Measurements from ENCODE around the gene ACOX2. TPM values are rescaled to one million over a fixed set of nuclear protein-coding genes. Genes with fewer than 3 reads are reported as not detected.

Gene ACOX2
- 22.2 TPM for polyA plus RNA-seq (ENCODE audit: insufficient read length)

GRCh38 chr3:58536501-58537411 lies at the start of gene ACOX2:
ACOX2 (minus strand) TSS chr3:58537190; CDS start chr3:58535106, 2,084 bp downstream.
- peak; percentile 87 for DNase-seq (ENCODE audit: low read depth)

GRCh38 chr3:58585994-58586393 lies 49.0 kb upstream of the ACOX2 start:
- DNase-seq (ENCODE audit: low read depth) = no peak

GRCh38 chr3:58585005-58585786 lies 48.2 kb upstream of the ACOX2 start:
- DNase-seq (ENCODE audit: low read depth) = no peak

- DNase-seq (ENCODE audit: low read depth) = no peak
Observed at GRCh38 chr3:58584690-58585004, 47.7 kb upstream of the ACOX2 start.

GRCh38 chr3:58581328-58582091 lies 44.5 kb upstream of the ACOX2 start:
- no peak for DNase-seq (ENCODE audit: low read depth)

GRCh38 chr3:58580826-58581327 lies 43.9 kb upstream of the ACOX2 start:
- no peak for DNase-seq (ENCODE audit: low read depth)

GRCh38 chr3:58578873-58579272 lies 41.9 kb upstream of the ACOX2 start:
- DNase-seq (ENCODE audit: low read depth) = no peak

- DNase-seq (ENCODE audit: low read depth) = no peak
Observed at GRCh38 chr3:58577269-58577821, 40.4 kb upstream of the ACOX2 start, which contains the start of gene FAM107A. FAM107A (minus strand) TSS chr3:58577391; CDS start chr3:58569860, 7,531 bp downstream.

GRCh38 chr3:58576716-58577115 lies 39.7 kb upstream of the ACOX2 start:
- DNase-seq (ENCODE audit: low read depth) = no peak

GRCh38 chr3:58575971-58576652 lies 39.1 kb upstream of the ACOX2 start:
- no peak for DNase-seq (ENCODE audit: low read depth)

GRCh38 chr3:58574682-58575081 lies 37.7 kb upstream of the ACOX2 start:
- no peak for DNase-seq (ENCODE audit: low read depth)

GRCh38 chr3:58574106-58574505 lies 37.1 kb upstream of the ACOX2 start:
- no peak for DNase-seq (ENCODE audit: low read depth)

- DNase-seq (ENCODE audit: low read depth) = no peak
Observed at GRCh38 chr3:58573640-58574039, 36.6 kb upstream of the ACOX2 start.

- no peak for DNase-seq (ENCODE audit: low read depth)
Observed at GRCh38 chr3:58572634-58573230, 35.7 kb upstream of the ACOX2 start.

GRCh38 chr3:58572013-58572633 lies 35.1 kb upstream of the ACOX2 start:
- DNase-seq (ENCODE audit: low read depth) = no peak

GRCh38 chr3:58570851-58571250 lies 33.9 kb upstream of the ACOX2 start:
- no peak for DNase-seq (ENCODE audit: low read depth)

- DNase-seq (ENCODE audit: low read depth) = no peak
Observed at GRCh38 chr3:58569287-58570001, 32.5 kb upstream of the ACOX2 start.

GRCh38 chr3:58568572-58569286 lies 31.7 kb upstream of the ACOX2 start:
- no peak for DNase-seq (ENCODE audit: low read depth)

- no peak for DNase-seq (ENCODE audit: low read depth)
Observed at GRCh38 chr3:58567251-58567515, 30.2 kb upstream of the ACOX2 start.
